22Rv1 (cell line): ENCODE measurements around the gene CCSER1.

Experiments used
- CTCF ChIP-seq: fragments of 450-650 bp; IDR thresholded peaks from 2 replicates; pipeline ENCODE4 v1.5.1; 2017; ENCODE audit warnings: mild to moderate bottlenecking
- ZFX ChIP-seq: fragments of 450-650 bp; IDR thresholded peaks from 2 replicates; pipeline ENCODE4 v1.6.1; 2017; ENCODE audit warnings: antibody characterized with exemption, borderline replicate concordance

- TF ChIP-seq CTCF: no peak
- TF ChIP-seq ZFX: no peak
Measured at GRCh38 chr4:91302120-91302519, 1174.9 kb downstream of the CCSER1 start.
